GM12872 (cell line): ENCODE results near the gene ALX4.

Source experiments
- TF ChIP-seq, protein P1 (sequence below): IDR thresholded peaks from 3 replicates; pipeline ENCODE4 v1.5.1; 2011; ENCODE audit warnings: low read depth, mild to moderate bottlenecking, low read length, moderate library complexity; ENCODE audit not compliant: insufficient read depth

Gene ALX4

DNA sequence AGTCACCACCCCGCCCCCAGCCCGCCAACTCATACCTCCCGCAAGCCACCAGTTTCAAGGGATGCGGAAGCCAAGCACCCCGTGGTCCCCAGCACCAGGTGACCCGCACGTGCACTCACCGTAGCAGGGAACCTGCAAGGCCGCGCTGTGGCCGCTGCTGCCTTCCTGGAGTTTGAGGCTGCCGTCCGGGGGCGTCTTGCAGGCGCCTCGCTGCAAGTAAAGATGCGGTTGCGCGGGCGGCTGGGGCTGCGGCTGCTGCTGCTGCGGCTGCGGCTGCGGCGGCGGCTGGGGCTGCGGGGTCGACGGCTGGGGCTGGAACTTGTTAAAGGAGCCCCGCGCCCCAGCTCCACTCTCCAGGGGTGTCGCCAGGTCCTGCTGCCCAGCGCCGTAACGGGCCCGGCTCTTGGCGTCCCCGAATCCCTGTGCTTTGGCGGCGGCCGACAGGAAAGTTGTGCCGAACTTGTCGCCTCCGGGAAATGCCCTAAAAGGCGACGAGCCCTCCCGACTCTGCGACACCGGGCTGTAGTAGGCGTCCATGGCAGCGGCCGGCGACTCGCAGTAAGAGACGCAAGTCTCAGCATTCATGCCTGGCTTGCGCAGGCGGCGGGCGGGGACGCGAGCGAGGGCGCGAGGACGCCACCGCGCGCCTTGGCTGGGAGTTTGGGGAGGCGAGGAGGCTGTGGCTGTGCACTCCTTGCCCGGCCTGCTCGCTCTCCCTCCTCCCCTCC lies at the start of gene ALX4:
ALX4 (minus strand) TSS at position 662 of the 728 bp plus-strand sequence; CDS start at position 585, 77 bp downstream.
- TF ChIP-seq, protein P1, sequence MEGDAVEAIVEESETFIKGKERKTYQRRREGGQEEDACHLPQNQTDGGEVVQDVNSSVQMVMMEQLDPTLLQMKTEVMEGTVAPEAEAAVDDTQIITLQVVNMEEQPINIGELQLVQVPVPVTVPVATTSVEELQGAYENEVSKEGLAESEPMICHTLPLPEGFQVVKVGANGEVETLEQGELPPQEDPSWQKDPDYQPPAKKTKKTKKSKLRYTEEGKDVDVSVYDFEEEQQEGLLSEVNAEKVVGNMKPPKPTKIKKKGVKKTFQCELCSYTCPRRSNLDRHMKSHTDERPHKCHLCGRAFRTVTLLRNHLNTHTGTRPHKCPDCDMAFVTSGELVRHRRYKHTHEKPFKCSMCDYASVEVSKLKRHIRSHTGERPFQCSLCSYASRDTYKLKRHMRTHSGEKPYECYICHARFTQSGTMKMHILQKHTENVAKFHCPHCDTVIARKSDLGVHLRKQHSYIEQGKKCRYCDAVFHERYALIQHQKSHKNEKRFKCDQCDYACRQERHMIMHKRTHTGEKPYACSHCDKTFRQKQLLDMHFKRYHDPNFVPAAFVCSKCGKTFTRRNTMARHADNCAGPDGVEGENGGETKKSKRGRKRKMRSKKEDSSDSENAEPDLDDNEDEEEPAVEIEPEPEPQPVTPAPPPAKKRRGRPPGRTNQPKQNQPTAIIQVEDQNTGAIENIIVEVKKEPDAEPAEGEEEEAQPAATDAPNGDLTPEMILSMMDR, result no peak

DNA sequence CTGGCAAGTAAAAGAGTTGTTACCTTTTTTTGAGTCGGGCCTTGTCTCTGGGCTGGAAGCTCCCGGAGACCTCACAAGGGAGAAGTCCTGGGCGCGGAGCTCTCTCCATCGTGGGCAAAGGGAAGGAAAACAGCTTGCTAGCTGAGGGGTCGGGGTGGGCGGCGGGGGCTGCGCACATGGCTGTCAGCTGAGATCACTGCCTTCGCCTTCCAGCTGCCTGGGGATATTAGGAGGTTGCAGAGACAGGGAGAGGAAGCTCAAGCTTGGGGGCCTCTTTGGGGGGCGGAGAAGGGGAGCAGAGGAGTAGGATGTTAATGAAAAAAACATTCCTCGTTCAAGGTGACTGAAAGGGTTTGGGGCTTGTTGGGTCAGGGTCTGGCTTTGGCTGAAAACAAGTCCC lies 49.2 kb upstream of the ALX4 start:
- TF ChIP-seq, protein P1, result no peak

DNA sequence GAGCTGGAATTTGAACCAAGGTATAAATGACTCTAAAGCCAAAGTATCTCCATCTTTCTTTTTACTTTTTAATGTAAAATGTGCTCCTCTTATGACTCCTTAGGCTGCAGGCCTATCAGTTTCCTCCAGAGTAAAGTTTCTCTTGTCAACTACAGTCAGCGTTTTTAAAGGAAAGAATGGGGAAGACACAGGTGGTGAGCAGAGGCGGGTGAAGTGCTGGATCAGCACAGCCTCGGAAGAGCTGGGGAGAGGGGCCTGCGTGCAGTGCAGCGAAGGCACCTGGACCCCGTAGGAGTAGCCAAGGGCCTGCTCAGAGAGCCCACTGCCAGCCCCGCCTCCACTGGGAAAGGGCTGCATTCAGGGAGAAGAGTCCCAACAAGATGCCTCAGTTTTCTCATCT lies 48.8 kb upstream of the ALX4 start:
- TF ChIP-seq, protein P1, result no peak

DNA sequence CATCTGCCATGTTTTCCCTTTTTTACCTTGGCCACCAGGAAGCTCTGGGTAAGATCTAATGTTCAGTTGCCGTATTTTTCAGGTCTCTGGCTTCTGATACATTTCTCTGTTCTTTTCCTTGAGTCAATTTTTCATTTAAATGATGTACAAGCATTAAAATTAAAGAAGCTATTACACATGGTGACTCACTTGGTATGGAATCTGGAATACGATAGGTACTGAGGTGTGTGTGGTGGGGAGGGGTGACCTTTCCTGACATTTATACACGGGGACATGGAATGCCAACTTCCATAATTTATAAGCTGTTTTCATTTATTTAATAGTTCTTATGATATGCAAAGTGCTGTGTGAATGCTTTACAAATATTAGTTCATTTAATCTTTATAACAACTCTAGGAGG lies 47.8 kb upstream of the ALX4 start:
- TF ChIP-seq, protein P1, result no peak

DNA sequence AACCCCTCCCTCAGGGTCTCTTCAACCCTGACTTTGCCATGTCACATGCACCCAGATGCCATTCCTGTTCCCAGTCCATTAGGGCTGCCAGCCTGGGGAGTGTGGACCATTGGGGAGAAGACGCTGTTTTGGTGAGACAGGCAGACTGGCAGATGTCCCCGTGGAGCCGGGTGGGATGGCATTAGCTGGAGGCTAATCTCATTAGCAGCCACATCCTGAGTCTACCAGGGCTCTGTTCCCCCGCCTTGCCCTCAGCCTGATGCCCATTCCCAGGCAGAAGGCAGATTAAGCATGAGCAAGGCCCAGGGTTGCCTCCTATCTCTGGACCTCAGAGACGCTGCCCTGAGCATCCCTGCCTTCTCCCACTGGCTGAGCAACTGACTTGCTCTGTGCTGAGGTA lies 46.4 kb upstream of the ALX4 start:
- TF ChIP-seq, protein P1, result no peak

DNA sequence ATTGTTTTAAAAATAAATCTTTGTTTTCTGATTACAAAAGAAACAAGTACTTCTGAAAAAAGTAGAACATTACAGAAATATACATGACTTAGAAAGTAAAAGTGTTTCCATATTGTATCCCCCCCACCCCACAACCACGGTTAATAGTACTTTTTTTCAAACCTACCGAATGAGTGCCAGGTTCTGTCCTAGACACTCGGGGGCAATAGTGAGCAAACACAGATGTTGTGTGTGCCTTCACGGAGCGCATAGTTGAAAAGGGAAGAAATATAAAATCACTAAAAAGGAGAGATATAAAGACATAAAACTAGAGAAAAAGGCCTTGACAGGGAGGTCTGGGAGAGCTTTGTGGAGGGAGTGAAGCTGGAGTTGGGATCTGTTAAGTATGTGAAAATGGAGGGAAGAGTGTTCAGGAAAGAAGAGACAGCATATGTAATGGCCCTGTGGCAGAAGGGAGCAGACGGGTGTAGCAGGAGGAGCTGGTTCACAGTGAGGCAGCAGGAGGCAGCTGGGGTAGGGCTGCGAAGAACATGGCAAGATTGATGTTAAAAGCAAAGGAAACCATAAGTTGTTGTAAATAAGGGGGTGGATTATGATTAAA lies 42.1 kb upstream of the ALX4 start:
- TF ChIP-seq, protein P1, result 0 out of 3 replicates have a peak, but pooled peaks have one; percentile 17

DNA sequence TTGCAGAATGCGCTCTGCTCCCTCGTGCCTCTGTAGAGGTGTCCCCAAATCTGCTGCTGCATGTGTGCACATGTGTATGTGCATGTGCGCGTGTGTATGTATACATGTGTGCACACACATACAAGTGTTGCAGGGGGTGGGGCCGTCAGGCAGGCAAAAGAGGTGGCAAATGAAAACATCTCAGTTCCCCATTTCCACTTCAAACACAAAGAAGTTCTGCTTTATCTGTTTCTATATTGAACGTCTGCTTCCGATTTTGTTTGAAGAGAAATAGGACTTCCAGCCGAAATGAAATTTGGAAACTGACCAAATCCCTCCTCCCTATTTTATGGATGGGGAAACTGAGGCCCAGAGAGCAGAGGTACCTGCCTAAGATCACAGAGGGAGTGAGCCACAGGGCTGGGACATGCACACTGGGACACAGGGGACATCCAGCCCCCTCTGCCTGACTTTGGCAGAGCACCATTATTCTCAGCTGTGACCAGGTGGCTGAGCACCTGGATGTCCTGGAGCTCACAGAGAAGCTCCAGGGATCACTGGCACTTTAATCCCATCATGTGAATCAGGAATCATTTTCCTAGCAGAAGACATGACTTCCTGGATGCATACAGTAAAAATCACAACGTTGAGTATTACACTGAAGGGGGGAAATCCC lies 41.2 kb upstream of the ALX4 start:
- TF ChIP-seq, protein P1, result no peak
